Smooth muscle cell (in vitro differentiated cells): Measurements from ENCODE around the gene ZBTB43. TPM values are rescaled to one million over a fixed set of nuclear protein-coding genes. Genes with fewer than 3 reads are reported as not detected.

Experiments used
- DNase-seq: peaks from one replicate; lab custom pipeline; 2025; ENCODE audit not compliant: unreplicated experiment; lab: John Stamatoyannopoulos, UW
- H2AFZ ChIP-seq: fragments of 200-600 bp; sonication (generic); 2 replicates; pipeline ENCODE4 v1.6.0; 2016; ENCODE audit warnings: antibody characterized with exemption, low read depth, mild to moderate bottlenecking
- H3F3A ChIP-seq: fragments of 200-600 bp; sonication (generic); 2 replicates; pipeline ENCODE4 v1.6.0; 2017; ENCODE audit warnings: antibody characterized with exemption, low read depth
- H3K27ac ChIP-seq: fragments of 200-600 bp; sonication (generic); 2 replicates; pipeline ENCODE4 v1.5.1; 2016; ENCODE audit warnings: low read depth, mild to moderate bottlenecking
- H3K27me3 ChIP-seq: fragments of 200-600 bp; sonication (generic); 2 replicates; pipeline ENCODE4 v1.6.1; 2016; ENCODE audit warnings: low read depth, mild to moderate bottlenecking
- H3K36me3 ChIP-seq: fragments of 200-600 bp; sonication (generic); 2 replicates; pipeline ENCODE4 v1.5.1; 2016; ENCODE audit warnings: low read depth
- H3K4me1 ChIP-seq: fragments of 200-600 bp; sonication (generic); 2 replicates; pipeline ENCODE4 v1.5.1; 2016; ENCODE audit warnings: low read depth
- H3K4me2 ChIP-seq: fragments of 200-600 bp; sonication (generic); 2 replicates; pipeline ENCODE4 v1.6.0; 2016; ENCODE audit warnings: mild to moderate bottlenecking
- H3K4me3 ChIP-seq: fragments of 200-600 bp; sonication (generic); 2 replicates; pipeline ENCODE4 v1.5.1; 2016; ENCODE audit warnings: mild to moderate bottlenecking
- H3K79me2 ChIP-seq: fragments of 200-600 bp; sonication (generic); 2 replicates; pipeline ENCODE4 v1.6.0; 2016; ENCODE audit warnings: low read depth, mild to moderate bottlenecking
- H3K9ac ChIP-seq: fragments of 200-600 bp; sonication (generic); 2 replicates; pipeline ENCODE4 v1.6.0; 2016; ENCODE audit warnings: low read depth
- H3K9me3 ChIP-seq: fragments of 200-600 bp; sonication (generic); replicated peaks from 2 replicates; pipeline ENCODE4 v1.5.1; 2016; ENCODE audit warnings: low read depth
- H4K20me1 ChIP-seq: fragments of 200-600 bp; sonication (generic); 2 replicates; pipeline ENCODE4 v1.6.0; 2016; ENCODE audit warnings: low read depth
- CTCF ChIP-seq: fragments of 200-600 bp; sonication (generic); IDR thresholded peaks from 2 replicates; pipeline ENCODE4 v1.5.1; 2017; ENCODE audit warnings: borderline replicate concordance, mild to moderate bottlenecking, antibody characterized with exemption; ENCODE audit not compliant: insufficient read depth, poor library complexity, severe bottlenecking
- WGBS: methylation state at CpG from one replicate; pipeline ENCODE4 v1.1.7; 2016; ENCODE audit warnings: low lambda C conversion rate; 5-methylcytosine and 5-hydroxymethylcytosine counted together
- polyA plus RNA-seq: library from polyadenylated mRNA; unstranded; fragments of >200 nt; fragmentation: Nextera tagmentation; extraction: Ambion mirVana; gene quantifications from 2 replicates; pipeline ENCODE4 v1.2.1, GENCODE V29; 2016
- total RNA-seq: library from RNA; depleted of rRNA; stranded (reverse); fragments of >200 nt; gene quantifications from 2 replicates; pipeline ENCODE4 v1.2.3, GENCODE V29; 2014

ZBTB43 gene
- total and polyA plus RNA-seq, 2 experiments from 2014 or later = 11.5 to 12.3 TPM

GRCh38 chr9:126756876-126757415 is 47.9 kb upstream of the ZBTB43 start:
- WGBS = 89% methylated on average over 6 of the region's 6 CpGs
- H3K27ac ChIP-seq = no peak overlapping the region
- no peaks in the 10 kb centered on the region for H3F3A ChIP-seq
- no peaks in the 10 kb centered on the region for H3K9me3 ChIP-seq
- H2AFZ ChIP-seq = no peak overlapping the region
- H3K36me3 ChIP-seq = no peaks in the 10 kb centered on the region
- no peak overlapping the region for H3K9ac ChIP-seq
- no peaks in the 10 kb centered on the region for H3K79me2 ChIP-seq
- no peaks in the 10 kb centered on the region for H3K4me1 ChIP-seq
- peaks cover 14% of the 10 kb centered on the region for H3K27me3 ChIP-seq
- DNase-seq = no peak
- no peak overlapping the region for H3K4me3 ChIP-seq
- no peaks in the 10 kb centered on the region for H4K20me1 ChIP-seq
- no peak for TF ChIP-seq CTCF
- H3K4me2 ChIP-seq = no peak overlapping the region

GRCh38 chr9:126758916-126759585 is 45.8 kb upstream of the ZBTB43 start:
- no peak for TF ChIP-seq CTCF
- no peak overlapping the region for H3K4me2 ChIP-seq
- H2AFZ ChIP-seq = no peak overlapping the region
- H3K4me1 ChIP-seq = no peaks in the 10 kb centered on the region
- no peaks in the 10 kb centered on the region for H3K79me2 ChIP-seq
- H3K27ac ChIP-seq = no peak overlapping the region
- no peaks in the 10 kb centered on the region for H3K9me3 ChIP-seq
- DNase-seq = no peak
- no peak overlapping the region for H3K4me3 ChIP-seq
- WGBS = 85% methylated on average over 7 of the region's 7 CpGs
- H3K27me3 ChIP-seq = peaks cover 14% of the 10 kb centered on the region
- H4K20me1 ChIP-seq = no peaks in the 10 kb centered on the region
- H3K9ac ChIP-seq = no peak overlapping the region
- H3F3A ChIP-seq = no peaks in the 10 kb centered on the region
- no peaks in the 10 kb centered on the region for H3K36me3 ChIP-seq

GRCh38 chr9:126761274-126761673 is 43.6 kb upstream of the ZBTB43 start:
- no peak overlapping the region for H3K27ac ChIP-seq
- no peaks in the 10 kb centered on the region for H4K20me1 ChIP-seq
- no peak overlapping the region for H2AFZ ChIP-seq
- no peak for TF ChIP-seq CTCF
- H3K4me3 ChIP-seq = no peak overlapping the region
- no peaks in the 10 kb centered on the region for H3F3A ChIP-seq
- no peaks in the 10 kb centered on the region for H3K79me2 ChIP-seq
- no peaks in the 10 kb centered on the region for H3K36me3 ChIP-seq
- no peak overlapping the region for H3K9ac ChIP-seq
- peaks cover 12% of the 10 kb centered on the region for H3K27me3 ChIP-seq
- DNase-seq = no peak
- no peaks in the 10 kb centered on the region for H3K9me3 ChIP-seq
- H3K4me2 ChIP-seq = no peak overlapping the region
- no peaks in the 10 kb centered on the region for H3K4me1 ChIP-seq
- 76% methylated on average over 8 of the region's 8 CpGs for WGBS
